GM21360 (cell line): Measurements from ENCODE around the gene PYROXD2.
"Not testable (repeated sequence)": the region's sequence is repeated elsewhere in the genome, so short reads cannot be mapped to it uniquely, and the experiment has no call there.

Experiments used
- ATAC-seq: cut with Tn5 transposase; IDR thresholded peaks from one replicate; pipeline ENCODE4 v1.9.1; 2021; ENCODE audit warnings: mild to moderate bottlenecking, moderate library complexity; ENCODE audit not compliant: unreplicated experiment

PYROXD2 gene

DNA sequence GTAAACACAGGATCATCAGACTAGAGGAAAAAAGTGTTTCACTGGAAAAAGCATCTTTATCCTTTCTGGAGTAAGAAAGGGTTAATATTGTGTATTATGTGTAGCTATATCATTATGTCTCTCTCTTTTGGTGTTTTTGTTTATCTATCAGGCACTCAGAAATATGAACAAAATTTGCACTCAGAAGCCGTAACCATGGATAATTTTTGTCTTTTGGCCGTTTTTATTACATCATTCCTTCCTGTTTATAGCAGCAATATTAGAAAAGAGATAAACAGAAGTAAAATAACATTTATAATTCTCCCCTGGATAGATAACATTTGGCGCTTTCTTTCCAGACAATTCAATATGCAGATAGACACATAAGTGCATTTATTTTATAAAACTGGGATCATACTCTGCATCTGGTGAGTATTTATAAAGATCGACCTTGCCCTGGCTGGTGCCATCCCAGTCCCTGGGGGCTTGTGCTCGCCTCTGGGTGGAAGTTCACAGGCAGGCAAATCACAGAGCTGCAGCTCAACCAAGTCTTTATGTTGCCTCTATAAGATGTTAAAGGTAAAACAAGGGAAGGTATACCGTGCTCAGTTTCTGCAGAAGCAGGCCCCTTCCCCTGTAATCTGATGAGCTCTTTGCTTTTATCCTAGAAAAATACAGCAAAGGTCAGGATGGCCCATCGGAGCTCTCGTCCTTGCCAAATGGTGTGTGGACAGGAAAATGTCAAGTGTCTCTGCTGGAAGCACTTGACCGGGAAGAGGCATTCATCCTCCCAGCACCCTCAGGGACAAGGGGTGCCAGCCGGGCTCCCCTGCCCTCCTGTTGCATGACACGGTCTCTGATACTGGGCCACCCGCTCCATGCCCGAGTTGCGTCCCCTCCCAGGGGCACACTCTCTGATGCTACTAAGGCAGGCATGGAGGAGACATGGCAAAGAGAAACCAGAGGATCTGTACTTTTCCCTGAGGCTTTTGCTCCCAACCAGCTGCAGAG, 43.9 kb downstream of the PYROXD2 start:
- no peak for ATAC-seq

DNA sequence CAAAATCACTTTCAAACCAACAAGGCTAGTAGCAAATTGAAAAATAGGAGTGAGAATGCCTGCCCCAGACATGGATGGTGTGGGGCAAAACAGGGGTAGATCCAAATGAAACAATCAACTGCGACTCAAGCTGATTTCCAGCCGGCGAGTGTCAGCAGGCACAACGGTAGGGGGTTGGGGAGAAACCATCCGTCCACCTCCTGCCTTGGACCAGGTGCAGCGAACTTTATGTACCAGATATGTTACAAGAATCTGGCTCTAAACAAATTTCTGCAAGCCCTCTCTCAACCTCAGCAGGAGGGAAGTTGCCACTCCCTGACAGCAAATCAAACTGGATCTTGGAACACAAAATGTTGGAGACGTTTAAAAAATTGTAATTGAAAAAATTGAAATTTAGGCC, 45.2 kb downstream of the PYROXD2 start:
- ATAC-seq = no peak

DNA sequence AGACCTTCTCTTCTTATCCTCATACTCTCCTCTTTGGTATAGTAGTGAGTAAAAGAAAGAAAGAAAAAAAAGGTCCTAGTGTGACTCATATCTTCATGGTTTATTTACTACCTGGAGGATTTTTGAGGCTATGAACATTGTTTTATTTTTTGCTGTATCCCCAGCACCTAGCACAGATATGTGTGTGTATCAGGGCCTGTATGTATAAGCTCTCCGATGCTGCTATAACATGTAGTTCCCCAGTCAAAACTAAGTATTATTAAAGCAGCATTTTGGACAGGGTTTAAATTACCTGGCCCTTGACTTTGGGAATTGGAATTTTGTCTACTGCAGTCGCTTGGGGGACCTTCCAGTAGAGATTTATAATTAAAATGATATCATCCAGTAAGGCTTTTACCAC, 46.3 kb downstream of the PYROXD2 start:
- ATAC-seq = no peak

DNA sequence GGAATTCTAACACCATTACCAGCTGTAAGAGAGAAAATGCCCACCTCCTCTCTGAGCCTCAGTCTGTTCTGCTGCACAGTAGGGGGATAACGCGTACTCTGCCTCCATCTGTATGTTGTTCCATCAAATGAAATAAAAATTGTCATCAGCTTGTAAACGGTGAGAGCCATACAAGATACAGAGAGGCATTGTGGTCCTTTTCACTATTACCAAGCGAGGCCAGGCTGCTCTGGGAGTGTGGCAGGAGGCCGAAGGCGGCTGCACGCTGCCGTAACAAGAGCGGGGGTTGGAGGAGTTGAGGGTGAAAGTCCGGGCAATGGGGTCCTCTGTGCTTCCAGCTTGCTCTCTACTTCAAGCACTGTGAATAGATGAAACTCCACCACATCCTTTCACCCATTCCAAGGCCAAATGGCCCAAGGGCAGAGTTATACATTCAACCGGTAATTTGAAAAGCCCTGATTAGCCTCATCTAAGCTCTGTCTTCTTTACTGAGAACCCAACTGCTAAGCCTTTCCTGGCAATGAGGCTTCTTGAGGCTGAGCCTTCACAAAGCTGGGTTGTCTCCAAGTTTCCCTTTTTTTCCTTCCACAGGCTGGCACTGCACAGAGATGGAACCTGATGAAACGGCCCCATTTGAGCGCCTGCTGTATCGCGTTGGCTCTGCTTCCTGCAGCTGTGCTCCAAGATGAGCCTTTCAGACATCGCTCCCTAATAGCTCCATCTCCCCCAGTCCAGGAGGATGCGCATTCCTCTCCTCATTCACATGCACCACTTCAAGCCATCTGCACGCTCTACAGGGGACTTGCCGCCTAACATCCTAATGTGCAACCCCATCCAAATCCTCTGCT, 47.2 kb downstream of the PYROXD2 start:
- ATAC-seq = no peak

DNA sequence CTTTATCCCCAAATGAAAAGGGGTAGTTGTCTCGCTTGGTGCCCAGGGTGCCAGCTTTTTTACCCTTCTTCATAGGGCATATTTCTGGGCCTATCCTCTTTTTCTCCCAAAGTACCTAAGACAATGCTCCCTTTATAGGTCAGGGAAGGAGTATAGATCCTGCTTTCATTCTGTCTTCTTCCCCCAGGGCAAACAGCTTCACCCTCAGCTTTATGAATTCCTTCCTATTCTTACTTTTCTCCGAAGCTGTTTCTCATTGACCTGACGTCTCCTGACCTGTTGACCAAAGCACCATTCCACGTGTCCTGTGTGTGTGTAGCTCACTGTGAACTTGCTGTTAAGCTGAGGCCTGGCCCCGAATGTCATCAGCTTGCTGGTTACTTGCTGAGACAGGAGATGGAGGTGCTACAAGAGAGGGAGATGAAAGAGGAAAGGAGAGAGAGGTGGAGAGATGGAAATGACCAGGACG, 48.9 kb downstream of the PYROXD2 start:
- no peak for ATAC-seq

DNA sequence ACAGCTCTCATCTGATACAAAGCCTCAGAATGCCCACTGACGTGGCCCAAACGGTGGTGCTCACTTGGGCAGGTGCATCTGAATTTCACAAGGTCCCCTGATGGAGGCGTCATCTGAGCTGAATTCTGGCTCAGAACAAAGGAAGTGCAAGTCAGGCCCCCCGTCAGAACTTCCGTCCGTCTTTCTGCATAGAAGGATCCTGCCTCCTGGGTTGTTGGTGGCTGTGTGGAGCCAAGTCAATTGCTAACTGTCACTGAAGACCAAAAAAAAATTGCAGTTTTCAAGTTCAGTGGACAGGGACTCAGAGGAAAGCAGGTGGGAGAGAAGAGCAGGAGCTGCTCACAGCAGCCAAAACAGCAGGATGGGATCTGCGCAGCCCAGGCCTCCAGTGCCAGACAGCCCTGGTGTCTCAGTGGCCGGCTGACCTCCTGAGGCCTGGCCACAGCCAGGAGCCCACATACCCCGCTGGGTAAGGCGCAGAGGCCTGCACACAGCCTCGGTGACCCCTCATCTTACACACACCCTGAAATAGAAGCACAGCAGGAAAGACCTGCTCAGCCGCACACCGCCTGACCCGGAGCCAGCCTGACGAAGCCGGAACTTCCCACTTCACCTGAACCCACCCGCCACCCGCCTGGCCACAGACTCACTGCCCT, 49.4 kb downstream of the PYROXD2 start:
- ATAC-seq = no peak

DNA sequence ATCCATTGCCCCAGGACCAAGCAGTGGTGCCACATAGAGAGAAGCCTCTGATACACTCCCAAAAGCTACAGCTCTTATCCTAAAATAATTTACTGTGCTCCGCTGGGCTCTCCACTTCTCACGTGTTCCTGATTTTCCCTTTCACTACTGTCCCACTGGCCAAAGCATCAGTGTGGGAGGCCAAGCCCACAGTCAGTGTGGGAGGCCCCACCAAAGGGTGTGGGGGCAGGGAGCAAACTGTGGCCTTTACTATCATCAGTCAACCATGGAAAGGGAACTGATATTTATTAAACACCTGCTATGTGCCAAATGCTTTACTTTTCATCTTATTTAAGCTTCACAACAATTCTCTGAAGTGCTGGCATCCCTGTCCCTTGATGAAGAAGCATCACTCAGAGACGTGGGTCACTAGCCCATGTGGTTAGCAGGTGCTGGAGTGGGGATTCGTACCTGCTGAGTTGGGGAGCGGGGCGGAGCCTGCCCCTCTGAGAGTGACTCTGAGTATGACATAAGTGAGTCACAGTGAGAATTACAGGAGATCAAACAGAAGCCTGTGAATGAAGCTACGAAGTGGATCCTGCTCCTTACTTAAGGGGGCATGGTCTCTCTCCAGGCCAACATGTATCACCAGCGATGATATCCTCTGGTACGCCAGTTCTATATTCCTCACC, 50.4 kb downstream of the PYROXD2 start:
- no peak for ATAC-seq

DNA sequence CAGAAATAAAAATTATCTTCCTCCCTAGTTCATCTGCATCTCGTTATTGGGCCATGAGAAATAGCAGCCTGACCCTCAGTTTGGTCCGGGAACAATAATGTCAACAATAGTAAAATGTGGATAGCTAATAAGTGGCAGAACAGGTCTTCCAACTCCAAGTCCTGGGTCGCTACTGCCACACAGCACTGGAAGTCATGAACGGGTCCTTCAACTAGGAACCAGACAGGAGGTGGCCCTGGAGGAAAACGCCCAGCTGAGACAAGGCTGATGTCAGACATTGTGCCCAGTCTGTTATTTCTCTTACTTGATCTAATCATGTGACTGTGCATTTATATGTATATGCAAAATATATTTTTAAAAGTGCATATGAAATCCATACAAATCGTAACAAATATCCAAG, 51.8 kb downstream of the PYROXD2 start:
- ATAC-seq = no peak

DNA sequence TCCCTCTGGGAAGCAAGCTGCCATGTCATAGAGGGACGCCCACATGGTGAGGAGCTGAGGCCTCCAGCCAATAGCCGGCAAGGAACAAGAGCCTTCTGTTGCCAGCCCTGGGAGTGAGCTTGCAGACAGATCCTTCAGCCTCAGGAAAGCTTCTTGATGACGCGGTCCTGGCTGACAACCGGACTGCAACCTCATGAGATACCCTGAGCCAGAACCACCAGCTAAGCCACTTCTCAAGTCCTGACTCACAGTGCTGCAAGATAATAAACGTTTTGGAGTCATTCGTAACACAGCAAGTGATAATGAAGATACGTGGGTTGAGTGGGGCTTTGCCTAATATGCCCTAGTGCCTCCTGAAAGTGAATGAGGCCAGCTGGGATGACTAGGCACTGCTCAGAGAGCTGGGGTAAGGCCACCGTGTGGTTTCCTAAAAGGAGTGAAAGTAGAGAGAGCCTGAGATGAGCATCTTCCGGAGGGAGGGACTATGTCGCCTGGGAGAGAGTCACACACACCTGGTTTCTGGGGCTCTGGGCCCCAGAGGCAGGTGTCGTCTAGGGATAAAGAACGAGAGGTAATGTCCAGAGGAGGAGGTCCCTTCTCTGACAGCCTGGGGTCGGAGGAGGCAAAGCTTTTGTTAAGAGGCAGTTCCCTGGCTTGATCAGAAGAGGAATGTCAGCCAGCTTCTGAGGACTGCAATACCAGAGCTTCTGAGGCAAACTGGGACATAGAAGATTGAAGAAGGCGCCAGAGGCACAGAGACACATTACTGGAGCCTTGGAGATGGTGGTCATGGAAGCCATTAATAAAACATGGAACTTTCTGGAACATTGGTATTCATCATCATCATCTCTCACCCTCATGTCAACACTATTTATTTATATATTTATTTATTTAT, 53.6 kb downstream of the PYROXD2 start:
- ATAC-seq = peak; percentile 90

DNA sequence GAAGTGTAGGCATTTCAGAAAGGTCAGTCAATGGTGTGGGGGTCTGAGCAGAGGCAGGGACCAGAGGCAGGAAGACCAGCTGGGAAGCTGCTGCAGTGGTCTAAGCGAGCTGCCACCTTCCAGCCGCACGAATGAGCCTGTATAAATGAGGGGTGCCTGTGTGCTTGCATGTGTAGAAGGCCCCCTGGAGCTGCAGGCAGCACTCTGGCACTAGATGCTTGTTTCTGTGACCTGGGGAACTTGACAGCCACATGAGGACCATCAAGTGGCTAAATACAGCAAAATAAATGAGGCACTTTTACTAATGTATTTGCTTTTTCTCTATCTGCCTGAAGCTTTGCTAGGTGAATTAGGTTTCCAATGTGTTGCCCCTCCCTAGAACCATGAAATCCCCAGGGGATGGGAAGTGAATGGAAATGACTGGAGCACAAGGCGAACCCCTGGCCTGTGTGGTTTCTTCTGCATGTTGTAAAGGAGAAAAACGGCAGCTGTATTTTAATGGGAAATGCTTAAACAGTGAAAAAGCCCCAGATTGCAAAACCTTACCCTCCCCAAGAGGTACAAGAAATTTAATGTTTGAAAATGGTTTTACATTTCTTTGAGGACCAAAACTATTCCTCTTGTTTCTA, 57.7 kb downstream of the PYROXD2 start:
- ATAC-seq = no peak

DNA sequence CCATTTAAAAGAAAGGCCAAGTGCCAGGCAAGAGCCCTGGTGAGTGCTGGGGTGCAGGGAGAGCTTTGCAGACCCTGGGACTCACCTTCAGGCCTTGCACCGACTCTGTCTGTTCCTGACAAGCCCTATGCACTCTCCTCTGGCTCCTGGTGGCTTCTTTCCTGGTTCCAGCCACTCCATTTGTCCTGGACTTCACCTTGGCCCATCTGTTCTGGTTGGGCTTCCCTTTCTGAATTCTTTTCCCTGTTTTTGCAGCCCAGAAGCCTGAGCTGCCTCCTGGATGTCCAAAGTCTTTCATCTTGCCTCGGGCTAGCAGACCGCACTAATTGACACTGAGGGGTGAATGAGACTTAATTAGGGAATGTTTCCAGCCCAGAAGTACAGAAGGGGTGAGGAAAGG, 60.5 kb downstream of the PYROXD2 start:
- no peak for ATAC-seq

DNA sequence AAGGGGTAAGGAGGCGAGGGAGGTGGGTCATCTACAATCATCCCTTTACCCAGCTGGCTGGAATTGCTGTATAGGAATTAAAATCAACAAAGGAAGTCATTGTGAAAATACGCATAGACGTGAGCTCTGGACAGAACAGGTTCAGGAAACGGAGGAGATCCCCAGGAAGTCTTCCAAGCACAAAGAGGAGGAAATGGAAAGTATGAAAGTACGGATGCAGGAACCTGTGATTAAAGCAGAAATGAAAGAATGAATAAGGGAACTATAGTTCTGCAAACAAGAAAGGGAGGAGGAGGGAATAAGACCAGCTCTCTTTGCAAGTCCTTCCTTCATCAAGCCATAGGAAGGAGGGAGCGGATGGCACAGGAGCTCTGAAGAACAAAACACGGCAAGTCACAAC, 61.8 kb downstream of the PYROXD2 start:
- ATAC-seq = no peak

DNA sequence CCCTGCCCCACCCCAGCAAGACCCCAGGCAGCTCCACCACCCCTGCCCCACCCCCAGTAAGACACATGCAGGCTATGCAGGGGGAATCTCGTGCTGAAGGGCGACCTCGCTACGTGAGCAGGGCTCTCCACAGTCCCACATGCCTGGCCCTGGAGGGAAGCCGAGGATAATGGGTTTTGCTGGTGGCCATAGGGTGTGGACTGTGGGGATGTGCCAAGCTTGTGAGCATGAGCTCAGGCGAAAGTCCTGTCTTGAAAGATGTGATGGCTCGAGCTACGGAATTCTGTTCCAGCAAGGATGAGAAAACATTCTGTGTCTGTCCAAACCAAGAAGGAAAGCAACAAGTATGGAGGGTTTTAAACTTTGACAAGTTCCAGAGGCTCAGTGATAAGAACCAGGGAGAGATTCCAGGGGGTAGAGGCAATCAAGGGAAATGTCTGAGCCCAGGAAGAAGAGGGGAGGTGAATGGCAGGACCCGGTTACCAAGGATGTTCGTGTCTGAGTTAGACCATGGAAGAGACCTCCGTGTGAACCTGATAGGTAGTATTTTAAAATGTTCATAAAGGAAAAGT, 63.1 kb downstream of the PYROXD2 start:
- no peak for ATAC-seq

DNA sequence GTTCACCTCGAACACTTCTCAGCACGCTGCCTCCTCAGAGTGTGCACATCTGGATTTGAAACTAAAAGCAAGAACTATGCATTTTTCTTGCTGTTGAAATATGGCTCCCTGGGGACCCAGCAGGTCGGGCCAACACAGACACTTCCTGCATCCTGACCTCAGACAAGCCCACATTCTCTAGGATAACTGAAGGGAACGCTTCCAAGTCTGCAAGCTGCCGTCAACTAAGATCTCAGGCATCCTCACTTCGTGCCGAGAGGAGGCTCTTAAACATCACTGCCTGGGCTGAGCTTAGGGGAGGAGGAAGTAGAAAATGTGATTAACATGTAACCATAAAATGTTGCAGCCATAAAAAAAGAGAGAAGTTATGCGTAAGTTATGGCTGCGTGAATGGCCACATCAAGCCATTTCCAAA, 65.5 kb downstream of the PYROXD2 start:
- peak; percentile 48 for ATAC-seq

DNA sequence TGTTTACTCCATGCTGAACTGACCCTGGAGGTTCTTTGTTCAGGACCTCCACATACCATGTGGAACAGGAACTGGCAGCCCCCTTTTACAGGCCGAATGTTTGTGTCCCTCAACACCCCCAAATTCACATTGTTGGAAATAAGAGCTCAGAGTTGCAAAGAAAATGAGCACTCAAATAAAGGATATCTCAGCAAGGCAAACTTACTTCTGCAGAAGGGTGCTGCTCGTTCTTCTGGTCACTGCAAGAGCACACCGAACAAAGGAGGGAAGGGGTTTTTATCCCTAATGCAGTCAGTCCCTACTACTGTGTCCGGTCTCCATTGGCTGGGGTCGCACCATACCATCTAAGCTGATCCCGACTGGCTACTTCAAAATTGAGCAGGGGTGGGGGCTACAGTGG, 68.1 kb downstream of the PYROXD2 start:
- no peak for ATAC-seq

DNA sequence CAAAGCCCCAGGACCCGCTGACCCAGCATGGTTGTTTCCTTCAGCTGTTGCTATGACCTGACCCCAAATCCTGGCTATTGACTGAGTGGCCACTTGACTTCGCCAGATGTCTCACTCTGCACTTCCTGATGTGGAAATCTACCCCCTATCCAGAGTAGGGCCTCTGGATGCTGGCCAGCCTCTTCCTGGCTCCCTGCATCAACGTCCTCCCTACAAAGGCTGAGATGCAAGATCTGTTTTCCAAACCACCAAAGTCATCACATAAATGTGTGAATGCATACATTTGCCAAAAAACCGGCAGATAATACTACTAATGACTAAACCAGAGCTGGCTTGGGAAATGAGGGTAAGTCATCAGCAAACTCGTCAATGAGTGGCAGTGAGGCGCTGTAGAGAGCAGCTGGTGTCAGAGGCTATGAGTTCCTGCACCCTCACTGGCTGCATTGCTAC, 70.4 kb downstream of the PYROXD2 start:
- no peak for ATAC-seq

DNA sequence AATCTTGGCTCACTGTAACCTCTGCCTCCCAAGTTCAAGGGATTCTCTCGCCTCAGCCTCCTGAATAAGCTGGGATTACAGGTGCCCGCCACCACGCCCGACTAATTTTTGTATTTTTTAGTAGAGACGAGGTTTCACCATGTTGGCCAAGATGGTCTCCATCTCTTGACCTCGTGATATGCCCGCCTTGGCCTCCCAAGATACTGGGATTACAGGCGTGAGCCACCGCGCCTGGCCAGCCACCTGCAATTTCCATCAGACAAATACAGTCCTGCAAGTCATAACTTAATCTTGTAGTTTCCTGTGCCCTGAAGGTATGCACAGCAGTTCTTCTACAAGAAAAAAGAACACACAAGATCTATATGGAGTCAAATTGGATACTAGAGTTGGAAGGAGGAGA, 73.3 kb downstream of the PYROXD2 start:
- ATAC-seq = not testable (repeated sequence)

DNA sequence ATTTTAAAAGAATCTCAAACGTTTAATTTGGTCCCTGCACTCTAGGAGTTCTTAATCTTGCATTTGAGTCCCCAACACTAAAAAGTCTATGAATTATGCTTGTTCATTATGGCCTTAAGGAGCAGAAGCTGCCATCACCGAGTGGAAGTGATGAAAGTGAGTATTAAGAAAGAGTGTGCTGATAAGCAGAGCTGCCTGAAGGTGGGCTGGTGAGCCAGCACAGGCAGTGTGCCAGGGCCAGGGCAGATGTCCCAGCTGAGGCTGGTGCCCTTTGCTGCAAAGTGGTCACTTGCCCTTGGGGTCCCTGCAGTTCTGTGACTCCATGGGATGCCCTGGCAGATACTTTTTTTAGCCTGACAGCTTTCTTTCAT, 74.1 kb downstream of the PYROXD2 start:
- ATAC-seq = no peak
